ENCODE data around the gene HYAL4.

- TF ChIP-seq POLR2A (IDR thresholded peaks at IDR 0.05; ENCODE audit: low read length) (no peak), GATA1 (IDR thresholded peaks at IDR 0.05; ENCODE audit: low read depth, low read length) (no peak)
These were observed 16.2 kb upstream of the HYAL4 start for GRCh38 chr7:123828805-123829204.

All from erythroblast (primary cell).